NCI-H345 treated with DMSO at 0.1 percent for 48 hours (cell line): ENCODE results near the gene LRRC75B.

ENCODE experiments used
- DNase-seq: peaks from one replicate; lab custom pipeline; 2025; ENCODE audit not compliant: unreplicated experiment; lab: John Stamatoyannopoulos, UW

LRRC75B gene

DNA sequence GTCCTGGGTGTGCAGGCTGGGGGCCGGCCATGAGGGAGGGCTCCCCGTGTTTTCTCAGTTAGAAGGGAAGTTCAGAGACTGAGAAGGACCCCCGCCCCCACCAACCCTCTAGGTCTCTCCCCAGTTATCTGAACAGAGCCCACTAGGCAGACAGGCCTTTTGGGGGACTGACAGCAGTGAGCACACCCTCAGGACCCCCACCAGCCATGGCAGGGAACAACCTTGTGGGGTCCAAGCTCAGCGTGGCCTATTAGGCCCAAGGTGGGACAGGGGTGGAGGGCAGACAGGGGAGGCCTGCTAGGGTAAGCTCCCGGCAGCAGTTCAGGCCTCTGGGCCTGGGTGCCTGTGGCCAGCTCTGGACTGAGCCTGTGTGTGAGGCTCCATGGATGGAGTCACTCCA is 5.6 kb downstream of the LRRC75B start:
- no peak for DNase-seq

DNA sequence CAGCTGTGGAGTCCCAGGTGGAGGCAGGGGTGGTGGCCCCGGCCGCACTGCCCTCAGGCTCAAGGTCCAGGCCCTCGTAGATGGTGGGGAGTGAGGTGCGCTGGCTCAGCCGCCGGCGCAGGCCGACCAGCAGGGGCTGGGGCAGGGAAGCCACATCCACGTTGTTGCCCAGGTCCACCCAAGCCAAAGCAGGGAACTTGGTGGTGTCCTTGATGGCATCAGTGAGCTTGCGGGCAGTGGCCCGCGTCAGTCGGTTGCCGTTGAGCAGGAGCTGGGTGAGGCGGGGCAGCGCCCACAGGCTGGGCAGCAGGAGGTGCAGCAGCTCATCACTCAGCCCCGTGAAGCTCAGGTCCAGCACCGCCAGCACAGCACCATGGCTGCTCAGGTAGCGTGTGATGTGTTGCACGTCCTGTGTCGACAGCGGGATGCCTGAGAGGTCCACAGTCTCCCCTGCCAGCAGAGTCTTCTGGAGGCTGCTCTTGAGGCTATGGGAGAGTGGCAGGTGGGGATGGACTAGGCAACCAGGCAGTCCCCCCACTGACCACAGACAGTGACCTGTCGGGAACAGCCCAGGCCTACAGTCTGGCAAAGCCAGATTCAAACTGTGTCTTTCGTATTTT is 6.8 kb downstream of the LRRC75B start:
- DNase-seq, result no peak

DNA sequence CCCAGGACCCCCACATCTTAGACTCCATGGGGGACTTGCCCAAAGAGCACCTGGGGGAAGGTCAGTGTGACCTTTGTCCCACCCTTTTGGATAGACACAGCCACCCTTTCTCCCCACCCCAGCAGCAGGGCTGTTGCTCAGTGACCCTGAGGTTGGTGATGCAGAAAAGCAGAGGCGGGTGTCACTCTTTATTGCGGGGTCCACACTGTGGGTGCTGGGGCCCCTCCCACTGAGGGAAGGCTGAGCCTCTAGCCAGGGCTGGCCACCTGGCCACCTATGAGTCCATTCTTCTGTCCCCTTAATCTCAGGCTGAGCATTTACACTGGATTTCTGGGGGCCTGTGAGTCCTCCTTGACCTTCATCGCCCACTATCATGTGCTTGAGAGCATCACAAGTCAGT is 7.4 kb downstream of the LRRC75B start:
- no peak for DNase-seq

DNA sequence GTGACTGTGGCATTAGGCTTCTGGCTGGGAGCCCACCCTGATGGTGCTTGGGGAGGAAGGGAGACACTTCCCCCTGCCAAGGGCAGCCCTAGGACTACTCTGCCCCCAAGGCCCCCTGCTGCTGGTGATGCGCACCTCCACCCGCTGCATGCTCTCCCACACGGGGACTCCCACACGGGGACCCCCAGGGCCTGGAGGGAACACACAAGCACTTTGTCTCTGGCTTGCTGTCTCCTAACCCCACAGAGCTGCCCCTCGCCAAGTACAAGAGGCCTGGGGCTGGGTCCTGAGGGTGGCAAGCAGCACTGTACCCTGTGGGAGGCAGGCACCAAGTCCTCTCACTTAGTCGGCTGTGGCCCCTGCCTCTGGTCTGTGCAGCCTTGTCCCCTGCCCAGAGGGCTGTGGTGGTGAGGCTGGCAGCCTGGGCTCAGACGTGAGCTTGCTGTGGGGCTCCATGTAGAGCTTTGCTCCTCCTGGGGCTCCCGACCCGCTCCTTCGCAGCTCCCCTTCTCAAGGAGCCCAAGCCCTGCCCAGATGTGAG is 7.9 kb downstream of the LRRC75B start:
- no peak for DNase-seq

GRCh38 chr22:24584166-24584790 is 8.6 kb downstream of the LRRC75B start:
- no peak for DNase-seq

- DNase-seq, result peak; percentile 74
Observed at GRCh38 chr22:24583221-24584165, 9.4 kb downstream of the LRRC75B start.

DNA sequence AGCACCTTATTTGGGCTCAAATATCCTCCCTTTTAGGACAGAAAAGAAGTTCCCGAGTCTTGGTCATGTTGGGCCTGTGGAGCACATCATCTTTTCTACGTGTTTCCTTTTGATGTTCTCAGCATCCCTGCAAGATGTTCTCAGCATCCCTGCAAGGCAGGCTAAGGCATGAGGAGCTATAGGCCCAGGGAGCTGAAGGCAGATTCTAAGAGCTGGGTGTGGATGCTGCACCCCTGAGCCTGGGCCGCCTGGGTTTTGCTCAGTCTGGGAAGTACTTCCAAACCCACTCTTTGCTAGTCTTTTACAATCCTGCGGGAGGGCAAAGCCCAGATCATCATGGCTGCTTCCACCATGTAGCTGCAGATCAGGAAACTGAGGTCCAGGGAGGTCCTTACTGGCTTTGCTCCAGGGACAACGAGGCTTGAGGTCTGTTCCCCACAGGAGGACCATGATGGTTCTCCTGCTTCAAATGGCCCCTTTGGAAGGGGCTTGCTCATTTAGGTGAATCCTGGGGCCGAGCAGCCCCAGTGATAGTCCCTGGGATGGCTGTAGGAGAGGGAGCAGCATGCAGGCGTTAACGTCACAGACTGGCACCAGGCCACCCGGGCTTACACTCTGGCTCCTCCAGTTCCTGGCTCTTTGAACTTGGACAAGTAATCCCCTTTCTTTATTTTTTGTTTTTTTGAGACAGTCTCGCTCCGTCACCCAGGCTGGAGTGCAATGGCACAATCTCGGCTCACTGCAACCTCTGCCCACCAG is 10.6 kb downstream of the LRRC75B start:
- DNase-seq, result no peak

DNA sequence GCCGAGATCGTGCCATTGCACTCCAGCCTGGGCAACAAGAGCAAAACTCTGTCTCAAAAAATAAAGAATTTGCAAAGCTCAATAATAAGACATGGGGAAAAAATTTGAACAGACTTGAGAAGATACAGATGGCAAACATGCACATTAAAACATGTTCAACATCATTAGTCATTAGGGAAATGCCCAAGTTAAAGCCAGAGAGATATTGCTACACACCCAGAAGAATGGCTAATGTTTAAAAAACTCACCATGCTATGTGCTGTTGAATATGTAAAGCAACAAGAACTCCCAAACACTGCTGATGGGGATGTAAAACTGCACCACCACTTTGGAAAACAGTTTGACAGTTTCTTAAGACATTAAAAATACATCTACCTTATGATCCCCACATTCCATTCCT is 12.6 kb downstream of the LRRC75B start:
- DNase-seq, result no peak

GRCh38 chr22:24579258-24579601 is 13.6 kb downstream of the LRRC75B start:
- DNase-seq, result no peak

GRCh38 chr22:24578355-24579257 is 14.3 kb downstream of the LRRC75B start:
- no peak for DNase-seq

GRCh38 chr22:24576778-24577177 is 16.1 kb downstream of the LRRC75B start:
- DNase-seq, result no peak

DNA sequence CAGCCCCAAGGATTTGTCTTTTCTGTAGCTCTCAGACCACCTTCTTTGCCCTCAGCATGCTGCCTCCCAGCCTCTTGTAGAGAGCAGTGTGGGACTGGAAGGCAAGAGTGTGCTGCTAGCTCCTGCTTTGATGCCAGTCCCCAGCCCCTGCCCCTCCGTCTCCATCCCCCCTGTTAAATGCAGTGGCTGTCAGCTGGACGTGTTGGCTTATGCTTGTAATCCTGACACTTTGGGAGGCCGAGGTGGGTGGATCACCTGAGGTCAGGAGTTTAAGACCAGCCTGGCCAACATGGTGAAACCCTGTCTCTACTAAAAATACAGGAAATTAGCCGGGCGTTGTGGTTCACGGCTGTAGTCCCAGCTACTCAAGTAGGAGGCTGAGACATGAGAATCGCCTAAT is 21.6 kb downstream of the LRRC75B start:
- DNase-seq, result no peak

DNA sequence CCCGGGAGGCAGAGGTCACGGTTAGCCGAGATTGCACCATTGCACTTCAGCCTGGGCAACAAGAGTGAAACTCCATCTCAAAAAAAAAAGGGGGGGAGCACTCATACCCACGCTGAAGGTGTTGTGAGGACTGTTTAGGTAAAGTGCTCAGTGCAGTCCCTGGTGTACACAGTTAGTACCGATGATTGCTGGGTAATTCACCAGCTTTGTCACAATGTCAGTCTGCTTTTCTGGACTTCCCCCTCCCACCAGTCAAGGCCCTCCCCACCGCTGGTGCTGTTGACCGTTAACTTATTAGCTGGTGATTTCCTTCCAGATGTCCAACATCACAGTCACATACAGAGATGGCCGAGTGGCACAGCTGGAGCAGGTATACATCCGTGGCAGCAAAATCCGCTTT is 25.2 kb downstream of the LRRC75B start:
- no peak for DNase-seq

DNA sequence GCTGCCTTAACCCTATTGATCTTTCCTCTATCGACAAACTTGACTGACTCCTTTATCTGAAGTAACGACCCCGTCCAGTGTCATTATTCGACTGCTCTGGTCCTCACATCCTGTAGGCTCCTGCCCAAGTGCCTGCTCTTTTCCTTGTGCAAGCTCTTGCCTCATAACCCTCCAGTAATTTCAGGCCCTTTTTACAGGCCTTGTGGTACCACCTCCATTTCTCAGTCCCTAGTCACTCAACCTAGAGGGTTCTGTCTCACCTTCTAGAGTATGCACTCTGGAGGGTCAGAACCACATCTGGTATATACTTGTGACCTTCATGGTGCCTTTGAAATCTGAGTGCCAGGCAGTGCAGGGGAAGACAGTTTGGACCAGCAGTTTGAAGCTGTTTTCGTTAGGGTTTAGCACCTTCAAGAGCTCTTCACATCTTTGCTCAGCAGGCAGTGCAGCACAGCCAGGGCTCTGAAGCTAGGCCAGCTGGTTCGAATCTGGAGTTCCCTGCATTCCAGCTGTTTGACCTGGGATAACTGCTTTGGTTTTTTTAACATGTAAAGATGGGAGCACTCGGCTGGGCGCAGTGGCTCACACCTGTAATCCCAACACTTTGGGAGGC is 25.9 kb downstream of the LRRC75B start:
- DNase-seq, result no peak

DNA sequence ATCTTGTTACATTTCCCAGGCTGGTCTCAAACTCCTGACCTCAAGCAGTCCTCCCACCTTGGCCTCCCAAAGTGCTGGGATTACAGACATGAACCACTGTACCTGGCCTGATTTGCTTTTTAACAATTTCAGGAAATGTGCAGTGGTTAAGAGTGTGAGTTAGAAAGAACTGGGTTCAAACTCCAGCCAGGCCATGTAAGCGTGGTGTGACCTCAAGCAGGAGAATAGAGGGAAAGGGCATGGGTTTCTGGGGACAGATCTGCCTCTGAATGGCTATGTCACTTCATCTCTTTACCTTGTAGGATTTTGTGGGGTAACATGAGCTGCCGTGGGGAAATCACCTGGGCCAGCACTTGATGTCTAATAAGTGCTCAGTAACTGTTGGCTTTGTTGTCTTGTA is 27.8 kb downstream of the LRRC75B start:
- no peak for DNase-seq

GRCh38 chr22:24564376-24565058 is 28.4 kb downstream of the LRRC75B start:
- DNase-seq, result no peak

DNA sequence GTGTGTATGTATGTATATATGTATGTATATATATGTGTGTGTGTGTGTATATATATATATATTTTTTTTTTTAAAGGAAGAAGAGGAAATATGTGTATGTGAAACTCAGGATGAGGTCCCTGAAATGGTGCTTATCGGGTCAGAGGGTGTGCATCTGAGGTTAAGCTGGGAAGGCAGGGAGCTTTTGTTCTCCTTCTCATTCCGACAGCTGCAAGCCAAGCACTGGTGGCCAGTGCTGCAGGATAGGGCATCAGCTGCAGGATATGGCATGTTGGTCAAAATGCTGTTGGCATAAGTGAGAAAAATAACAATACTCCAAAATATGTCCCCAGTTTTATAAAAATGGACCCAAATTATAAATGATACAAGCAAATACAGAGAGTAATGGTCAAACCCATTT is 29.6 kb downstream of the LRRC75B start:
- no peak for DNase-seq

DNA sequence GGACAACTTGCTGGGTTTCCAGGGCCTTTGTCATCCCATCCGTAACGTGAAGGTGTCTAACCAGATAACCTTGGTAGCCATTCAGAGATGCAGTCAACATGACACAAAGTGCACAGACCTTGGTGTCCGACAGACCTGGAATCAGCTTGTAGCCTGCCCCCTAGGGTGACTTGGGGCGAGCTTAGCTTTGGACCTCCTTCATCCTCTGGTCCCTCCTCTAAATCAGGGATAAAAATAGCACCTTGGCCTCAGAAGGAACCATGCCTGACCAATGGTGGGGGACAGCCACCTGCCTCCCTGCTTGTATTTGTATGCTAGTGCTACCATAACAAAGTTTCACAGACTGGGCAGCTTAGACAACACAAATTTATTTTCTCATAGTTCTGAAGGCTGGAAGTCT is 33.4 kb downstream of the LRRC75B start:
- no peak for DNase-seq
